ENCODE results near the gene AAR2.

Gene AAR2

DNA sequence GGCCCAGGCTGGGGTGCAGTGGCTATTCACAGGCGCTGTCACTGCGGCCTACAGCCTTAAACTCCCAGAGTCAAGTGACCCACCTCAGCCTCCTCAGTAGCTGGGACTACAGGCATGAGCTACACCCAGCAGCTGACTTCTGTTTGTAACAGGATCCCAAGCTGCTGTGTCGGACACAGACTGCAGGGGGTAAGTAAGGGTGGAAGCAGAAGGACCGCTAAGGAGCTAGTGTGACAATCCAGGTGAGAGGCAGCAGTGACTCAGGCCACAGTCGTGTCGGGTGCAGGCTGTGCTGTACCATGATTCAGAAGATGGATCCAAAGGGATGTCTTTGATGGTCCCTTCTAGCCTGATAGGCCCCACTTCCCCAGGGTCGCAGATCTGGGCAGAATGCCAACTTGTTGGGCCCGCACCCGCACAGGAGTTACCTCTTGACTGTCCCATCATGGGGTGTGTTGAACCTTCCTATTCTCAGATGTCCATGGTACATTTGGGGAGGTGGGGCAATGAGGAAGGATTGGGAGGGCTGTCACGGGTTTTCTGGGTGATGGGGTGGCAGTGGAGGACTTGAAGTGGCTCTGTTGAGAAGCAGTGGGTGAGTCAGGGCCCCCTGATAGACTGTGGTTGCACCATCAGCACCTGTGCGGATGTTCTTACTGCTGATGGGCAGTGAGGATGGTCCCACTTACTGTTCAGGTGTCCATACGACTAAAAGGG, 25.3 kb downstream of the AAR2 start:
- DNase-seq (ENCODE audit: low spot score): peak; percentile 69
- no peak for ATAC-seq (ENCODE audit: low read depth)
- Histone ChIP-seq H3K4me3 (ENCODE audit: severe bottlenecking) (no peak overlapping the region), H3K27ac (ENCODE audit: poor library complexity, severe bottlenecking) (no peak overlapping the region), H3K36me3 (ENCODE audit: low read depth) (peaks cover 8% of the 10 kb centered on the region), H3K27me3 (ENCODE audit: insufficient read depth, poor library complexity, severe bottlenecking) (no peaks in the 10 kb centered on the region), H3K4me1 (ENCODE audit: insufficient read depth, poor library complexity, severe bottlenecking) (no peaks in the 10 kb centered on the region), H3K9me3 (ENCODE audit: severe bottlenecking) (no peaks in the 10 kb centered on the region)
- TF ChIP-seq, protein P1, sequence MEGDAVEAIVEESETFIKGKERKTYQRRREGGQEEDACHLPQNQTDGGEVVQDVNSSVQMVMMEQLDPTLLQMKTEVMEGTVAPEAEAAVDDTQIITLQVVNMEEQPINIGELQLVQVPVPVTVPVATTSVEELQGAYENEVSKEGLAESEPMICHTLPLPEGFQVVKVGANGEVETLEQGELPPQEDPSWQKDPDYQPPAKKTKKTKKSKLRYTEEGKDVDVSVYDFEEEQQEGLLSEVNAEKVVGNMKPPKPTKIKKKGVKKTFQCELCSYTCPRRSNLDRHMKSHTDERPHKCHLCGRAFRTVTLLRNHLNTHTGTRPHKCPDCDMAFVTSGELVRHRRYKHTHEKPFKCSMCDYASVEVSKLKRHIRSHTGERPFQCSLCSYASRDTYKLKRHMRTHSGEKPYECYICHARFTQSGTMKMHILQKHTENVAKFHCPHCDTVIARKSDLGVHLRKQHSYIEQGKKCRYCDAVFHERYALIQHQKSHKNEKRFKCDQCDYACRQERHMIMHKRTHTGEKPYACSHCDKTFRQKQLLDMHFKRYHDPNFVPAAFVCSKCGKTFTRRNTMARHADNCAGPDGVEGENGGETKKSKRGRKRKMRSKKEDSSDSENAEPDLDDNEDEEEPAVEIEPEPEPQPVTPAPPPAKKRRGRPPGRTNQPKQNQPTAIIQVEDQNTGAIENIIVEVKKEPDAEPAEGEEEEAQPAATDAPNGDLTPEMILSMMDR (IDR thresholded peaks at IDR 0.05; ENCODE audit: poor library complexity, severe bottlenecking): no peak

DNA sequence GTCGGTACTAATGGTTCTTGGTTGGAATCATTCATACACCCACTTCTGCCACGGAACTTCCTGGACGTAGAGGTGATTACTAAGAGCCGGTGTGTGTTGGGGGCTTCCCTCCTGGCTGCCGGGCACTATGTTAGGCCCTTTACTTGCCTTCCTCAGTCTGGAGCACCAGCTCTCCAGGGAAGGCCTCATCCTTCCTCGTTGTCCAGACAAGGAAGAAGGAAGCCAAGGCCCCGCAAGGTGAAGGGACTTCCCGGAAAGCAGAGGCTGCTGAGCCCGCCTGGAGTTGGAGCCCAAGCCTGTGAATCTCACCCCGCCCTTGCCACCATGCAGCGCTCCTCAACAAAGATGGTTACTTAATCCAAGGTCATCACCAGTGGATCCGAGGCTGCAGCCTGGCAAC, 26.2 kb downstream of the AAR2 start:
- no peak overlapping the region for H3K27ac ChIP-seq (ENCODE audit: poor library complexity, severe bottlenecking)
- TF ChIP-seq, protein P1 (IDR thresholded peaks at IDR 0.05; ENCODE audit: poor library complexity, severe bottlenecking): no peak
- no peaks in the 10 kb centered on the region for H3K4me1 ChIP-seq (ENCODE audit: insufficient read depth, poor library complexity, severe bottlenecking)
- ATAC-seq (ENCODE audit: low read depth) (no peak), DNase-seq (ENCODE audit: low spot score) (peak; percentile 74)
- H3K36me3 ChIP-seq (ENCODE audit: low read depth): no peaks in the 10 kb centered on the region
- no peaks in the 10 kb centered on the region for H3K9me3 ChIP-seq (ENCODE audit: severe bottlenecking)
- H3K4me3 ChIP-seq (ENCODE audit: severe bottlenecking): no peak overlapping the region
- H3K27me3 ChIP-seq (ENCODE audit: insufficient read depth, poor library complexity, severe bottlenecking): no peaks in the 10 kb centered on the region

DNA sequence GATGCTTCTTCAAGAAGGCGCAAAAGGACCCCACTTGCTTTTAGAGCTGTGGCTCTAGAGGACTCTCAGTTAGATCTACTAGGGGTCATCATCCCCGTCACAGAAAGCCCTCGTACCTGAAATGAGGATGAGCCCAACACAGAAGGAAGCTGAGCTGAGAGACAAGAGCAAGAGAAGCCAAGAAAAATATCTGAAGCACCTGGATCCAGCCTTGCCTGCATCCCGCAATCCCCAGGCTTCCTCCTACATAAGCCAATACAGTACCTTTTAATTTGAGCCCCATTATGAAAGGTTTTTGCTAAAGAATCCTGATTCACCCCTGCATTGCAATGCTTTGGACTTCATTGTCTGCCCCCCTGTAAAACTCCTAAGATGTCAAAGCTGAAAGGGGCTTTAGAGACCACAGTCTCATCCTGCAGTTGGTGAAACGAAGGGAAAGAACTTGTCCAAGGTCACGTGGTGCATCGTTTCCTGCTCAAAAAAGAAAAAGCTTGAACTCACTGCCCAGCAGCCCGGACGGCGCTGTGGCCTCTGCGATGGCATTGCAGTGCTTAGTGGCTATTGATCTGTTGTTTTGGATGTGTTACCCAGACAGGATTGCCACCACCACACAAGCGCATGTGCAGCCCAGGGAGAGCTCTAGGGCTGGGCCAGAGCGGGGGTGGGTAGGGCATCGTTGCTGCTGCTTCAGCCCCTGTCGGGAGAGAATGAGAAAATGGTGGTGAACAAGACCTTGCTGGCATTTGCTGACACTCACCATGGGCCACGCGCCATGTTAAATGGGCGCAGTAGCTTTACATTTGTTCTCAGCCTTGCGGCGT, 28.4 kb downstream of the AAR2 start:
- Histone ChIP-seq H3K27ac (ENCODE audit: poor library complexity, severe bottlenecking) (no peak overlapping the region), H3K4me1 (ENCODE audit: insufficient read depth, poor library complexity, severe bottlenecking) (no peaks in the 10 kb centered on the region), H3K27me3 (ENCODE audit: insufficient read depth, poor library complexity, severe bottlenecking) (no peaks in the 10 kb centered on the region), H3K9me3 (ENCODE audit: severe bottlenecking) (no peaks in the 10 kb centered on the region), H3K36me3 (ENCODE audit: low read depth) (no peaks in the 10 kb centered on the region), H3K4me3 (ENCODE audit: severe bottlenecking) (no peak overlapping the region)
- DNase-seq (ENCODE audit: low spot score) (peak; percentile 74), ATAC-seq (ENCODE audit: low read depth) (no peak)
- TF ChIP-seq, protein P1 (IDR thresholded peaks at IDR 0.05; ENCODE audit: poor library complexity, severe bottlenecking): no peak

DNA sequence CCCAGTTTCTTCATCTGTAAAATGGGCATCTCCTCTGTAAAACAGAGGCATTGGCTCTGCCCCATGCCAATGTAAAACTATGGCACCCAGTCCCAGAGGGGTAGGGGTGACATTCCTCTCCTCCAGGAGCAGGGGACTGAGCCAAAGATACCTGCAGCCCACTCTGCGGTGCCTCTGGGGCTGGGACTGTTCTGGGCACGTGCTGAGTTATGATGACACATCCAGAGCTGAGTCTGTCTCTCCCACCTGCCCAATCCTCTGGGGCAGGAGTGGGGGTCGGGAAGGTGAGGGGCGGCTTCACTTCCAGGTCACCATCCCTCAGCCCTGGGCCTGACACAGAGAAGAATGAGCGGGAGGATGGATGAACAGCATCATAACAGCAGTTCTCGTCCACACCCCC, 29.9 kb downstream of the AAR2 start:
- H3K4me1 ChIP-seq (ENCODE audit: insufficient read depth, poor library complexity, severe bottlenecking): no peaks in the 10 kb centered on the region
- TF ChIP-seq, protein P1 (IDR thresholded peaks at IDR 0.05; ENCODE audit: poor library complexity, severe bottlenecking): no peak
- no peak overlapping the region for H3K4me3 ChIP-seq (ENCODE audit: severe bottlenecking)
- H3K9me3 ChIP-seq (ENCODE audit: severe bottlenecking): no peaks in the 10 kb centered on the region
- no peak overlapping the region for H3K27ac ChIP-seq (ENCODE audit: poor library complexity, severe bottlenecking)
- no peak for ATAC-seq (ENCODE audit: low read depth)
- H3K36me3 ChIP-seq (ENCODE audit: low read depth): no peaks in the 10 kb centered on the region
- no peaks in the 10 kb centered on the region for H3K27me3 ChIP-seq (ENCODE audit: insufficient read depth, poor library complexity, severe bottlenecking)
- peak; percentile 74 for DNase-seq (ENCODE audit: low spot score)
